Gastrocnemius medialis (tissue), 4 donors: ENCODE measurements around the gene SCG5.

ENCODE experiments used
- CTCF ChIP-seq, 5 experiments: fragments of 450-650 bp in 3 of 5; fragments of 200-600 bp in 2 of 5; sonication (generic) in 2 of 5; IDR thresholded peaks in 4 of 5; conservative IDR thresholded peaks in 1 of 5; 1 replicate in 4 of 5; 2 replicates in 1 of 5; pipeline ENCODE4 v1.5.1; 2016 to 2019; ENCODE audit warnings: antibody characterized with exemption in 5 of 5, mild to moderate bottlenecking in 3 of 5, moderate library complexity in 3 of 5
- POLR2A ChIP-seq, 2 donors: fragments of 450-650 bp; IDR thresholded peaks; one replicate each; pipeline ENCODE4 v1.6.1; 2017; ENCODE audit warnings: antibody characterized with exemption in 2 of 2, mild to moderate bottlenecking in 2 of 2, moderate library complexity in 2 of 2

GRCh38 chr15:32682977-32683630, 41.6 kb downstream of the SCG5 start:
- TF ChIP-seq CTCF (IDR thresholded peaks at IDR 0.05 in 4 of 5, conservative IDR thresholded peaks at IDR 0.05 in 1 of 5) (no peak), POLR2A (IDR thresholded peaks at IDR 0.05) (no peak)
